ENCODE results near the gene MIA3. TPM values are rescaled to one million over a fixed set of nuclear protein-coding genes. Genes with fewer than 3 reads are reported as not detected.

MIA3 gene
- 35.8 TPM for total RNA-seq
- 33.1 TPM for polyA plus RNA-seq
- long read RNA-seq, donor 1, result 0 reads
- long read RNA-seq, donor 2, transcript MIA3-201 (23 exons, 2,735 nt), result major isoform, 7 of 18 reads
- long read RNA-seq, donor 2, partial matches to known transcripts, result 9 of 18 reads
- long read RNA-seq, donor 2, other reads (novel, unspliced or antisense), result 0 of 18 reads
- long read RNA-seq, donor 3, full-length matches to known transcripts, result 7 of 18 reads
- long read RNA-seq, donor 3, partial matches to known transcripts, result 11 of 18 reads
- long read RNA-seq, donor 3, other reads (novel, unspliced or antisense), result 0 of 18 reads
- long read RNA-seq, donor 4, partial matches to known transcripts, result 0 of 3 reads
- long read RNA-seq, donor 4, other reads (novel, unspliced or antisense), result 0 of 3 reads
- long read RNA-seq, donor 5, partial matches to known transcripts, result 15 of 20 reads
- long read RNA-seq, donor 5, other reads (novel, unspliced or antisense), result 0 of 20 reads
- long read RNA-seq, donor 6, partial matches to known transcripts, result 0 of 1 reads
- long read RNA-seq, donor 6, other reads (novel, unspliced or antisense), result 0 of 1 reads
- long read RNA-seq, donor 7, full-length matches to known transcripts, result 3 of 40 reads
- long read RNA-seq, donor 7, partial matches to known transcripts, result 12 of 40 reads
- long read RNA-seq, donor 7, other reads (novel, unspliced or antisense), result 25 of 40 reads
- long read RNA-seq, donor 8, full-length matches to known transcripts, result 3 of 3 reads
- long read RNA-seq, donor 8, partial matches to known transcripts, result 0 of 3 reads
- long read RNA-seq, donor 8, other reads (novel, unspliced or antisense), result 0 of 3 reads
- long read RNA-seq, donor 9, transcript MIA3-210 (2 exons, 401 nt), result major isoform, 5 of 14 reads
- long read RNA-seq, donor 9, partial matches to known transcripts, result 5 of 14 reads
- long read RNA-seq, donor 9, other reads (novel, unspliced or antisense), result 0 of 14 reads
- long read RNA-seq, donor 10, partial matches to known transcripts, result 6 of 25 reads
- long read RNA-seq, donor 10, other reads (novel, unspliced or antisense), result 16 of 25 reads

GRCh38 chr1:222618001-222618879 is at the start of gene MIA3:
Gene MIA3, plus strand, starts transcription at chr1:222618097. Its CDS starts 14 bp downstream, at chr1:222618111.
- peak in 6 of 9 donors; percentile 44 to 76 (median 58) for DNase-seq (ENCODE audit: low read depth in 6 of 9, low spot score in 9 of 9)
- peak within 1 kb of the TSS; percentile 57 to 90 for H3K4me3 ChIP-seq (ENCODE audit: low read length in 2 of 2)
- H3K9me3 ChIP-seq (ENCODE audit: control insufficient read depth in 2 of 2, insufficient read depth in 1 of 2, low read length in 1 of 2), result no peaks in the 10 kb centered on the region
- peaks cover 7 to 11% of the 10 kb centered on the region in 2 donors for H3K4me1 ChIP-seq (ENCODE audit: control insufficient read depth in 2 of 2, insufficient read depth in 2 of 2, low read length in 2 of 2)
- peaks cover 0 to 23% of the 10 kb centered on the region in 2 donors for H3K27me3 ChIP-seq (ENCODE audit: control insufficient read depth in 2 of 2, insufficient read depth in 1 of 2, low read length in 1 of 2)
- under 1% methylated on average over 81 of the region's 81 CpGs for WGBS
- H3K27ac ChIP-seq (ENCODE audit: low read depth in 1 of 2, low read length in 1 of 2), result peak within 1 kb of the TSS; percentile 36 to 71
- H3K36me3 ChIP-seq (ENCODE audit: control insufficient read depth in 2 of 2, insufficient read depth in 2 of 2, low read length in 1 of 2), result peaks cover 3 to 10% of the 10 kb centered on the region in 2 donors

DNA sequence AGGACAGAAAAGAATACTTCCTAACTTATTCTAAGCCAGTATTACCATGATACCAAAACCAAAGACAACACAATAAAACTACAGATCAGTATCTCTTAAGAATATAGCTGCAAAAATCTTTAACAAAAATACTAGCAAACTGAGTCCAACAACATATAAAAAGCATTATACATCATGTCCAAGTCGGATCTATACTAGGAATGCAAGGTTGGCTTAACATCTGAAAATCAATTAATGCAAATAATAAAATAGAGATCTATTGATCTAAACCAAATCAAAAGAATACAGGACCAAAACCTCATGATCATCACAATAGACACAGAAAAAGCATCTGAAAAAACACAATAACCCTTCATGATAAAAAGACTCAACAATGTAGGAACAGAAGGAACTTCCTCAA is 47.1 kb upstream of the MIA3 start:
- Histone ChIP-seq H3K27me3 (ENCODE audit: control insufficient read depth in 2 of 2, insufficient read depth in 1 of 2, low read length in 1 of 2) (no peaks in the 10 kb centered on the region), H3K9me3 (ENCODE audit: control insufficient read depth in 2 of 2, insufficient read depth in 1 of 2, low read length in 1 of 2) (no peaks in the 10 kb centered on the region), H3K36me3 (ENCODE audit: control insufficient read depth in 2 of 2, insufficient read depth in 2 of 2, low read length in 1 of 2) (peaks cover 0 to 17% of the 10 kb centered on the region in 2 donors), H3K4me1 (ENCODE audit: control insufficient read depth in 2 of 2, insufficient read depth in 2 of 2, low read length in 2 of 2) (no peaks in the 10 kb centered on the region), H3K4me3 (ENCODE audit: low read length in 2 of 2) (no peak overlapping the region), H3K27ac (ENCODE audit: low read depth in 1 of 2, low read length in 1 of 2) (no peak overlapping the region)
- whole genome bisulfite sequencing, result 97% methylated on average over 1 of the region's 1 CpG
- DNase-seq (ENCODE audit: low read depth in 6 of 9, low spot score in 9 of 9), result no peak

- Histone ChIP-seq H3K27ac (ENCODE audit: low read depth in 1 of 2, low read length in 1 of 2) (no peak overlapping the region), H3K36me3 (ENCODE audit: control insufficient read depth in 2 of 2, insufficient read depth in 2 of 2, low read length in 1 of 2) (peaks cover 3 to 25% of the 10 kb centered on the region in 2 donors), H3K4me3 (ENCODE audit: low read length in 2 of 2) (no peak overlapping the region), H3K9me3 (ENCODE audit: control insufficient read depth in 2 of 2, insufficient read depth in 1 of 2, low read length in 1 of 2) (no peaks in the 10 kb centered on the region), H3K4me1 (ENCODE audit: control insufficient read depth in 2 of 2, insufficient read depth in 2 of 2, low read length in 2 of 2) (no peaks in the 10 kb centered on the region), H3K27me3 (ENCODE audit: control insufficient read depth in 2 of 2, insufficient read depth in 1 of 2, low read length in 1 of 2) (no peaks in the 10 kb centered on the region)
- WGBS, result over 99% methylated on average over 3 of the region's 3 CpGs
- DNase-seq (ENCODE audit: low read depth in 6 of 9, low spot score in 9 of 9), result no peak
Measured at GRCh38 chr1:222579316-222579715, 38.6 kb upstream of the MIA3 start.

- no peaks in the 10 kb centered on the region for H3K4me1 ChIP-seq (ENCODE audit: control insufficient read depth in 2 of 2, insufficient read depth in 2 of 2, low read length in 2 of 2)
- H3K36me3 ChIP-seq (ENCODE audit: control insufficient read depth in 2 of 2, insufficient read depth in 2 of 2, low read length in 1 of 2), result peaks cover 3 to 24% of the 10 kb centered on the region in 2 donors
- no peak overlapping the region for H3K4me3 ChIP-seq (ENCODE audit: low read length in 2 of 2)
Measured at GRCh38 chr1:222582099-222582774, 35.7 kb upstream of the MIA3 start.

GRCh38 chr1:222583079-222583478 is 34.8 kb upstream of the MIA3 start:
- Histone ChIP-seq H3K4me1 (ENCODE audit: control insufficient read depth in 2 of 2, insufficient read depth in 2 of 2, low read length in 2 of 2) (no peaks in the 10 kb centered on the region), H3K4me3 (ENCODE audit: low read length in 2 of 2) (no peak overlapping the region), H3K27me3 (ENCODE audit: control insufficient read depth in 2 of 2, insufficient read depth in 1 of 2, low read length in 1 of 2) (no peaks in the 10 kb centered on the region), H3K9me3 (ENCODE audit: control insufficient read depth in 2 of 2, insufficient read depth in 1 of 2, low read length in 1 of 2) (no peaks in the 10 kb centered on the region), H3K36me3 (ENCODE audit: control insufficient read depth in 2 of 2, insufficient read depth in 2 of 2, low read length in 1 of 2) (peaks cover 6 to 24% of the 10 kb centered on the region in 2 donors), H3K27ac (ENCODE audit: low read depth in 1 of 2, low read length in 1 of 2) (no peak overlapping the region)
- DNase-seq (ENCODE audit: low read depth in 6 of 9, low spot score in 9 of 9), result no peak
- 89% methylated on average over 5 of the region's 5 CpGs for WGBS

More at GRCh38 chr1:222582099-222582774, 35.7 kb upstream of the MIA3 start:
- Histone ChIP-seq H3K27me3 (ENCODE audit: control insufficient read depth in 2 of 2, insufficient read depth in 1 of 2, low read length in 1 of 2) (no peaks in the 10 kb centered on the region), H3K9me3 (ENCODE audit: control insufficient read depth in 2 of 2, insufficient read depth in 1 of 2, low read length in 1 of 2) (no peaks in the 10 kb centered on the region), H3K27ac (ENCODE audit: low read depth in 1 of 2, low read length in 1 of 2) (no peak overlapping the region)
- WGBS, result 97% methylated on average over 4 of the region's 4 CpGs
- no peak for DNase-seq (ENCODE audit: low read depth in 6 of 9, low spot score in 9 of 9)

GRCh38 chr1:222586842-222587241 is 31.1 kb upstream of the MIA3 start:
- DNase-seq (ENCODE audit: low read depth in 6 of 9, low spot score in 9 of 9), result no peak
- Histone ChIP-seq H3K27ac (ENCODE audit: low read depth in 1 of 2, low read length in 1 of 2) (no peak overlapping the region), H3K4me3 (ENCODE audit: low read length in 2 of 2) (no peak overlapping the region), H3K9me3 (ENCODE audit: control insufficient read depth in 2 of 2, insufficient read depth in 1 of 2, low read length in 1 of 2) (no peaks in the 10 kb centered on the region), H3K4me1 (ENCODE audit: control insufficient read depth in 2 of 2, insufficient read depth in 2 of 2, low read length in 2 of 2) (peaks cover 7 to 10% of the 10 kb centered on the region in 2 donors), H3K36me3 (ENCODE audit: control insufficient read depth in 2 of 2, insufficient read depth in 2 of 2, low read length in 1 of 2) (peaks cover 6 to 22% of the 10 kb centered on the region in 2 donors), H3K27me3 (ENCODE audit: control insufficient read depth in 2 of 2, insufficient read depth in 1 of 2, low read length in 1 of 2) (peaks cover 0 to under 1% of the 10 kb centered on the region in 2 donors)
- WGBS, result 99% methylated on average over 2 of the region's 2 CpGs

- Histone ChIP-seq H3K4me1 (ENCODE audit: control insufficient read depth in 2 of 2, insufficient read depth in 2 of 2, low read length in 2 of 2) (peaks cover 7 to 10% of the 10 kb centered on the region in 2 donors), H3K4me3 (ENCODE audit: low read length in 2 of 2) (no peak overlapping the region)
Measured at GRCh38 chr1:222588135-222588534, 29.8 kb upstream of the MIA3 start.

More at GRCh38 chr1:222588135-222588534, 29.8 kb upstream of the MIA3 start:
- Histone ChIP-seq H3K27me3 (ENCODE audit: control insufficient read depth in 2 of 2, insufficient read depth in 1 of 2, low read length in 1 of 2) (peaks cover 0 to 3% of the 10 kb centered on the region in 2 donors), H3K9me3 (ENCODE audit: control insufficient read depth in 2 of 2, insufficient read depth in 1 of 2, low read length in 1 of 2) (no peaks in the 10 kb centered on the region), H3K27ac (ENCODE audit: low read depth in 1 of 2, low read length in 1 of 2) (no peak overlapping the region), H3K36me3 (ENCODE audit: control insufficient read depth in 2 of 2, insufficient read depth in 2 of 2, low read length in 1 of 2) (peaks cover 3 to 13% of the 10 kb centered on the region in 2 donors)
- 95% methylated on average over 1 of the region's 1 CpG for WGBS
- no peak for DNase-seq (ENCODE audit: low read depth in 6 of 9, low spot score in 9 of 9)

Measured in thymus (tissue), 14 donors.